ENCODE measurements around the gene FHOD3.
A peak's percentile ranks its signal among the peaks of the same experiment; 100 is the strongest.
"Not testable (repeated sequence)": the region's sequence is repeated elsewhere in the genome, so short reads cannot be mapped to it uniquely, and the experiment has no call there.

Gene FHOD3

GRCh38 chr18:36762965-36763364, 465.5 kb downstream of the FHOD3 start:
- not testable (repeated sequence) for DNase-seq (ENCODE audit: extremely low read depth in 1 of 2, low read depth in 1 of 2)

GRCh38 chr18:36766836-36767235, 469.3 kb downstream of the FHOD3 start:
- DNase-seq (ENCODE audit: extremely low read depth in 1 of 2, low read depth in 1 of 2), result no peak

GRCh38 chr18:36769172-36769571, 471.7 kb downstream of the FHOD3 start:
- DNase-seq (ENCODE audit: extremely low read depth in 1 of 2, low read depth in 1 of 2), result no peak

GRCh38 chr18:36769611-36770314, 472.2 kb downstream of the FHOD3 start:
- no peak for DNase-seq (ENCODE audit: extremely low read depth in 1 of 2, low read depth in 1 of 2)

- no peak for DNase-seq (ENCODE audit: extremely low read depth in 1 of 2, low read depth in 1 of 2)
Observed at GRCh38 chr18:36770315-36770946, 472.9 kb downstream of the FHOD3 start.

DNA sequence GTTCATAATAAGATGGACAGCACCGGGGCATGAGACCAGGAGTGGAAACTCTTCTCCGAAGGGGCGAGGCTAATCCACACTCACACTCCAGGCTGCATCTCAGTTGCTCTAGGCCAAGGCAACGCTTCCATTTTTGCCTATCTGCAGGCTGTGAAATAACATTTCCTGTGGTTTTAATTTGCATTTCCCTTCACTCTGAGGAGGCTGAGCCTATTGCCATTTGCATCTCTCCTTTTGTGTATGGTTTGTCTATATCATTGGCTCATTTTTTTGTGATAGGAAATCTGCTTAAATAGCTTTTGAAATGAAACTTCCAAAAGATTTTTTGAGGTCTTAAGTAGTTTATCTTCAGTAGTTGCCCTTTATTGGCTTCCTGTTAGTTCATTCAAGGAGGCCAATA, 473.7 kb downstream of the FHOD3 start:
- DNase-seq (ENCODE audit: extremely low read depth in 1 of 2, low read depth in 1 of 2), result no peak

DNA sequence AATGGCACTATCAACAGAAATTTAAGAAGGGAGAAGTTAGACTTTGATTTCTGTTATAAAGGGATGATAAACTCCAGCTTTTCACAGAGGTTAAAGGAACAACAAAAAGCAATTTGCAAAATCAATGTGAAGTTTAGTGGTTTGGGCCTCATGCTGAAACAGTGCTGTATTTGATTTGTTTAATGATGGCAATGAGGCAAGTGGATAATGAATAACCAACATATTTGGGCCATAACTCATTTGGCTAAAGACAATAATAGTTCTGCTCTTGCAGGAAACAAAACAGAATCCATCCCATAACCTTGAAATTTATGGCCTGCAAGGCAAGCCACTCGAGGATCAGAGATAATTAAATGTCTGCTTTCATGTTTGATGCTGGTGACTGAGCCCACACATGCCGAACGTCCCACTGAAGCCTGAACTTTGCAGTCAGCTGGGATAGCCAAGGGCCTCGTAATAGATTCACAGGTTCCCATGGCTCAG, 474.8 kb downstream of the FHOD3 start:
- no peak for DNase-seq (ENCODE audit: extremely low read depth in 1 of 2, low read depth in 1 of 2)

DNA sequence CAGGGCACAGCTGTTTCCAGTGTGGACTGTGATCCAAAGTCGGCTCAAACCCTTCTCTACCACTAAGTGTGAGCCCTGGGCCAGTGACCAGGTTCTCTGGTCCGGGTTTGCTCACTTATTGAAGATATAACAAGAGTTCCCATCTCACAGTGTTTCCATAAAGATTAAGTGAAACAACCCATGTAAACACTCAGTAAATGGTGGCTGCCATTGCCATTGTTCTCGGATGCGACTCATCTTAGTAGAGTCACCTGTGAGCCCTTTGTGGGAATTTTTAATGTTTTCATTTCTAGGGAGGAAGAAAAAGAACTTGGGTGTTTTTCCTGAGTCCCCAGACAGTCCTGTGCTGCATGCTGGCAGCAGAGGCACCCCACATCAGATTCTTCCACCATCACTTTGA, 477.9 kb downstream of the FHOD3 start:
- no peak for DNase-seq (ENCODE audit: extremely low read depth in 1 of 2, low read depth in 1 of 2)

- DNase-seq (ENCODE audit: extremely low read depth in 1 of 2, low read depth in 1 of 2), result no peak
Observed at GRCh38 chr18:36776650-36777049, 479.1 kb downstream of the FHOD3 start.

DNA sequence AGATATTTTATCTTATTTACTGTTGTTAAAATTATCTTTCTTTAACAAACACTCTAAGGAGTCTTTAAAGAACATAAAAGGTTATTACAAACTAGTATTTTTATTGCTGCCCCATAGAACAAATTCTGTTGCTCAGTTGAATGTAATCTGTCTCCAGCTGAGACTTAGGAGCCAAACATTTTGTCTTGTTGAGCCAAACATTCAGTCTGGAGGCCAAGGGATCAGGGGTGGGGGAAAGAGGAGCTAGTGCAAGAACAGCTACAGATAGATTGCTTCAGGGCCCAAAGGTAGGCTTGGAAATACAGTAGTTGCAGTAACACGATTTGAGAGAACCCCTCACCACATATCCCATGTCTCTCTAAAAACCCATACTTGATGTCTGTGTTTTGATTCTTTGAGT, 480.1 kb downstream of the FHOD3 start:
- DNase-seq (ENCODE audit: extremely low read depth in 1 of 2, low read depth in 1 of 2), result no peak

DNA sequence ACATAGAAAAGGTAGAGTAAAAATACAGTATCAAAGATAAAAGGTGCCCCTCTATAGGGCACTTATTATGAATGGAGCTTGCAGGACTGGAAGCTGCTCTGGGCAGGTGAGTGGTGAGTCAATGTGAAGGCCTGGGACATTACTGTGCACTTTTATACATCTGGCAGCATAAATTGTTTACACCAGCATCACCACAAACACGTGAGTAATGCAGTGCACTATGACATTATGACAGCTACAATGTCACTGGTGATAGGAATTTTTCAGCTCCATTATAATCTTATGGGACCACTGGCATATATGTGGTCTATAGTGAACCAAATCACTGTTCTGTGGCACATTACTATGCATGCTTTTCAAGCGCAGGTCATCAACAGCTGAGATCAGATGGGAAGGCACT, 483.2 kb downstream of the FHOD3 start:
- no peak for DNase-seq (ENCODE audit: extremely low read depth in 1 of 2, low read depth in 1 of 2)

DNA sequence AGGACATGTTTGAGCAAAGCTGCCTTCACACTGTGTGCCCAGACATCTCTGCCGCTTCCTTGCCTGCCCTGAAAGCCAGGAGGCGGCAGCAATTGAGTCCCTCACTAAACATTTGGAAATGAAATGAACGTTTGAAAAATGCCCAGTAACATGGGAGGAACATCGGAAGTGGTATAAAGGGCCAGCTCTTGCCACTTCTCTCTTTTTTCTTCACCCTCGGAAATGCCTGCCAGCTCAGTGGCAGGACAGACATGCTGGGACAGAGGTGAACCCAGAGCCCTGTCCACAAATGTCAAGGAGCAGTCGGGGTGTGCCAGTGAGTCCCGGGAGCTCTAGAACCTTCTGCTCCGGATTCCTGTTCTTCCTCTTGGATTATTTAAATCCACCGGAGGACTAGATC, 485.2 kb downstream of the FHOD3 start:
- no peak for DNase-seq (ENCODE audit: extremely low read depth in 1 of 2, low read depth in 1 of 2)

DNA sequence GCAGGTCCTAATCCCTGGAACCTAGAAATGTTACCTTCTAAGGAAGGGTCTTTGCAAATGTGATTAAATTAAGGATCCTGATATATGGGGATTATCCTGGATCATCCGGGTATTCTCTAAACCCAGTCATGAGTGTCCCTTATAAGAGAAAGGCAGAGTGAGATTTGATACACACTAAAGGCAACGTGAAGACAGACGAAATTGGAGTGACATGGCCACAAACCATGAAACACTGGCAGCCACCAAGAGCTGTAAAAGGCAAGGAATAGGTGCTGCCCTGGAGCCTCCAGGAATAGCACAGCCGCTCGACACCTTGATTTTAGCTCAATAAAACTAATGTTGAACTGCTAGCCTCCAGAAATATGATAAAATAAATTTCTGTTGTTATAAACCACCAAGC, 486.3 kb downstream of the FHOD3 start:
- no peak for DNase-seq (ENCODE audit: extremely low read depth in 1 of 2, low read depth in 1 of 2)

- DNase-seq (ENCODE audit: extremely low read depth in 1 of 2, low read depth in 1 of 2), result no peak
Observed at GRCh38 chr18:36786686-36787085, 489.2 kb downstream of the FHOD3 start.

- DNase-seq (ENCODE audit: extremely low read depth in 1 of 2, low read depth in 1 of 2), result no peak
Observed at GRCh38 chr18:36792634-36793283, 495.2 kb downstream of the FHOD3 start.

DNA sequence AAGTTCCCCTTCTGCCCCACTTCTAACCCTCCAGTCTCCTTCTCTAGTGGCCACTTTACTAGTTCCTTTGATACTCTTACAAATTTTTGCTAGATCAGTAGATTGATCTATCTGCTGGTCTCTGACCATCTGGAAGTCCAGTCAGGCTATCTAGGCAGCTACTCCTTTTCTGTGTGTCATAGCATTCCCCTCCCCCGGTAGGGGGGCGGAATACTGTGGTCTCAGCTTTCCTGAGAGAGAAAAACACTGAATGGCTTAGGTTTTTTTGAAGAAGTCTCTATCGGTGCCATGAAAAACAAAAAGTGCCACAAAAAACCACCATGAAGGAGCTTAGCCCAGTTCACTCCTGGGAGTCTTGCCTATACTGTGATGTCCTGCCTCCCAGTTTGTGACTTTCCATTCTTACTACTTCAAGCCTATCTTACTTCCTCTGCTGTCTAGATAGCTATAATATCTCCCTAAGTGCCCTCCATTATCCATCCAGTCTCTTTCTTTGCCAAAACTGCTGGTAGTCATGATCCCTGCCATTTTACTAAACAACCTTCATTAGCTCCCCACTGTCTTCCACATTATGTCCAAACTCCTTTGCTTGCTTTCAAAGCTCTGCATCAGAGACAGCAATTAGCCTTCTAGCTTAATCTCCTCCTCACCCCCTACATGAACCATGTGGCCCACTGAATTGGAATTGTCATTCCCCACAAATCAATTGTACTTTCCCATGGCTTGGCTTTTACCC, 501.4 kb downstream of the FHOD3 start:
- no peak for DNase-seq (ENCODE audit: extremely low read depth in 1 of 2, low read depth in 1 of 2)

GRCh38 chr18:36805105-36805504, 507.6 kb downstream of the FHOD3 start:
- no peak for DNase-seq (ENCODE audit: extremely low read depth in 1 of 2, low read depth in 1 of 2)

GRCh38 chr18:36808681-36809080, 511.2 kb downstream of the FHOD3 start:
- no peak for DNase-seq (ENCODE audit: extremely low read depth in 1 of 2, low read depth in 1 of 2)

DNA sequence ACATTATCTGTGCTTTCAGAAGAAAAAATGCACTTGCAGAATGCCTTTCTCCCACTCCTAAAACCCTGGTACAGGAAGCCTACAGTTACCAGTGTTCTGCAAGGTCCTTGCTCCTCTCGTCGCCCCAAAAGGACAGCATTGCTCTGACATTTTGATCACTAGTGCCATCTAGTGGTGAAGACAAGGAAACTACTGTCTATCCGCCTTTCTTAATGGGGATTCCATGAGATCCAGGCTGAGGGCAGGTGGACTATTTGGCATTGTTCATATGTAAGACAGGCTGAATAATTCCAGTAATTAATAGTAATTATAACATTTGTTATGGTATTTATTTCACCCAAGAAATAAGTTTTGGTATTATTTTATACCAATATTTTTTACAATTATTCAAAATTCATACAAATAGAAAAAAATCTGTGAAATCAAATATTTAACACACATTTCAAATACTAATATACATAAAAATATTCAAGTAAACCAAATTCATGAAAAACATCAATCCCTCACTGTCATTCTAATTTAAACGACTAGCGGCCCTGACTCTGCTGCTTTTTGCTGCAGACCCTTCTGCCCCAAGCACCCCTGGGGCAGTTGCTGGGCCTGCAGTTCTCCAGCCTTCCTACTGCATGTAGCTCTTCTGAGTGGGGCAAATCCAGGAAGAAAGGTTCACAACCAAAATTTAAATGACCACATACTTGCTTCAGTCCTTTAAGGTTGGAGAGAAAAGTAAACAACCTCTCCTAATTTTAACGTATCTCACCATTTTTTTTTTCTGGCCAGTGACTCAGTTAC, 512.3 kb downstream of the FHOD3 start:
- DNase-seq (ENCODE audit: extremely low read depth in 1 of 2, low read depth in 1 of 2), result peak in 1 of 2 donors; percentile 6

DNA sequence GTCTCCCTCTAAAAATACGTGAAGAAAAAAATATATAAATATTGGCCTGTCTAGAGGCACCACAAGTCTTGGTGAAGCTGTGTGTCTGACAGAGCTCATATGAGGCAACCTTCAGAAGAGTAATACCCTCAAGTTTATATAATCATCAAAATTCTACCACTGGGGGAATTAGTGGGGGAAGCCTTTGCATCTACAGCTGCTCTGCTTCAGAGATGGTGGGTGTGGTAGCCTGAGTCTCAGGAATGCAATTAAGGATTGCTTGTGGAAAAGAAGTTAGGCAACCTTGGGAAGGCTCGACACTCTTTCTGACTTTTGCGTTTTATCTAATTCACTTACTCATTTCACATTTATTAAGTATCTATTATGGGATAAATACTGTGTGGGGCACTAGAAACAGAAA, 513.9 kb downstream of the FHOD3 start:
- no peak for DNase-seq (ENCODE audit: extremely low read depth in 1 of 2, low read depth in 1 of 2)

DNA sequence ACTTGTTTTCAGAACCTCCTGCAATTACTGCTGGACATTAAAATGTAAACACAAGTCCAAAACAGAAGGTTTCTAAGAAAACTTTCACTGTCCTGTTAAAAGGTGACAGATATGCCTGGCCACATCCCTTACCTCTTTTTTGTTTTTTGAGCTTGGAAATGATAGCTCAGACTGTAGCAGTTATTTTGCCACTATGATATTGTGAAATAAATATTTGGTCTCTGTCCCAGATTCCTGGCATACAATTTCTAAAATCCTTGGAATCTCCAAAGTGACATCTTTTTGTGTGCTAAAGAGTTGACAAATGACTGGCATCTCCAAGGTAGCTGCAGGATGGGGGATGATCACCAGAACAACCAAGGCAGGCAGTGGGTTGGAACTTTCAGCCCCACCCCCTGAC, 514.4 kb downstream of the FHOD3 start:
- no peak for DNase-seq (ENCODE audit: extremely low read depth in 1 of 2, low read depth in 1 of 2)

Data from activated CD8-positive, alpha-beta memory T cell treated with anti-CD3 and anti-CD28 coated beads for 1 hour (primary cell).